Measurements from ENCODE around the gene NIPSNAP3A. TPM values are rescaled to one million over a fixed set of nuclear protein-coding genes. Genes with fewer than 3 reads are reported as not detected.

The NIPSNAP3A gene
- total and polyA plus RNA-seq, 9 donors: 47.5 to 63.2 (median 55.8) TPM

DNA sequence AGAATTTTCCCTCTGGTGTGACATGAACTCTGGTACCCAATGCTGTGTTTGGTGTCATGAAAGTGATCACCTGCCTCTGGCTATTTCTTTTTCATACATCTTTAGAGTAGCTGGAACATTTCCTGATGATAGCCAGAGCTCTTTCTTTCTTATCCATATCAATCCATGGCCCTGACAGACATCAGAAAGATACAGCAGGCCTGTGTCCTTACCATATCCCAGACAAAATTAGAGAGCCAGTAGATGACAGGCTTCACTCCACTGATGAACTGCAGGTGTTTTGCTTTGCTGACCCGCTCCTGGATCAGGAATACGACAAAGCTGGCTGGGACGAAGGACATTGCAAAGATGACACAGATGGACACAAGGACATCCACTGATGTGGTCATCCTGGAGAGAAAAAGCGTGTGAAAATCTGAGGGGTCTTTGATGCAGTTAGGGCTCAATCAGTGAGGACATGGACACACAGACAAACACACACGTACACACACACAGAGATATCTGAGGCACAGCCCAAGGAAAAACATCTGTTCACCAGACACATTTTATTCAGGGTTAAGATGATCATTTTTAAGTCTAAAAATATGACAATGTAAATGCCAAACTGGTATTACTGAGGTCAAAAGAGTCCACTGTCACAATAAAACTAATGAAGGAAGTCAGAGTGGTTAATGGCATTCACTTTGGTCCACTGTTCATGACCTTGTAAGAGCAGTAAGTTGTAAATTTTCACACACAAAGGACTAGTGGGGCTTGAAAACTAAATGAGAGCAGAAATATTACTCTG, 50.9 kb downstream of the NIPSNAP3A start:
- Histone ChIP-seq H3K36me3 (ENCODE audit: control insufficient read depth, insufficient read depth, low read length) (peaks cover 31% of the 10 kb centered on the region), H3K4me3 (ENCODE audit: low read length) (no peak overlapping the region), H3K4me1 (ENCODE audit: control insufficient read depth, insufficient read depth, low read length) (no peaks in the 10 kb centered on the region), H3K27ac (ENCODE audit: low read length) (no peak overlapping the region), H3K9me3 (replicated peaks; ENCODE audit: control insufficient read depth, low read depth, low read length) (no peaks in the 10 kb centered on the region), H3K27me3 (ENCODE audit: control insufficient read depth, insufficient read depth, low read length) (no peaks in the 10 kb centered on the region)
- no peak for DNase-seq
- 54% methylated on average over 3 of the region's 5 CpGs for WGBS (ENCODE audit: insufficient coverage)

DNA sequence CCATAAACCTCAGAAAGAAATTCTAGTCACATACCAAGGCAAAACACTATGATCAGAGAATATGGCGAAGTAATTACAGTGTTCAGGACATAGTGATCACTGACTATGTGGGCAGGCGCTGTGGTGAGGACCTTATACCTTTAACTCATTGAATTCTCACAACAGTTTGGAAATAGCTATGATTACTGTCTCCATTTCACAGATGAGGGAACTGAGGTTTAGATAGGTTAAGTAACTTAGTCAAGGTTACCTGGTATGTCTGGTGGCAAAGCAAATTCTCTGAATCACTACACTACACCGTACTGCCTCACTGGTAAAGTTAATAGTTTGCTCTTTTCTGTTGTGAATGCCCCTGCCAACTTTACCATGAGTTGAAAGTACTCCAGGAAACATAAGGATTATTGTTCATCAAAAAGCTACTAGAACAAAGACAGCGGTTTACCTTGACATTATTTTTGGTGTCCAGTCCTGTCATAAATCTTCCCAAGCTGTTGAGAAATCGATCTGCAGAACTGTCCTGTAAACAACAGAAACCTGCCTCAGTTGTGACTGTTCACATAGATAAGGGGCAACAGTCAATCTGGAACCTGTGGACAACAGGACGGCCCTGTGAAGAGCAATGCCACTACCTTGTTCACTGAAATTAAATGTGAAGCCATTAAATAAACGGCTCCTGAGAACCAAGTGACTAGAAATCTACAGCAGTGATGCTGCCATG, 52.7 kb downstream of the NIPSNAP3A start:
- Histone ChIP-seq H3K27ac (ENCODE audit: low read length) (no peak overlapping the region), H3K4me3 (ENCODE audit: low read length) (no peak overlapping the region), H3K4me1 (ENCODE audit: control insufficient read depth, insufficient read depth, low read length) (no peaks in the 10 kb centered on the region), H3K36me3 (ENCODE audit: control insufficient read depth, insufficient read depth, low read length) (peaks cover 24% of the 10 kb centered on the region), H3K9me3 (replicated peaks; ENCODE audit: control insufficient read depth, low read depth, low read length) (no peaks in the 10 kb centered on the region), H3K27me3 (ENCODE audit: control insufficient read depth, insufficient read depth, low read length) (no peaks in the 10 kb centered on the region)
- WGBS (ENCODE audit: insufficient coverage): 89% methylated on average over 4 of the region's 7 CpGs
- DNase-seq: no peak

DNA sequence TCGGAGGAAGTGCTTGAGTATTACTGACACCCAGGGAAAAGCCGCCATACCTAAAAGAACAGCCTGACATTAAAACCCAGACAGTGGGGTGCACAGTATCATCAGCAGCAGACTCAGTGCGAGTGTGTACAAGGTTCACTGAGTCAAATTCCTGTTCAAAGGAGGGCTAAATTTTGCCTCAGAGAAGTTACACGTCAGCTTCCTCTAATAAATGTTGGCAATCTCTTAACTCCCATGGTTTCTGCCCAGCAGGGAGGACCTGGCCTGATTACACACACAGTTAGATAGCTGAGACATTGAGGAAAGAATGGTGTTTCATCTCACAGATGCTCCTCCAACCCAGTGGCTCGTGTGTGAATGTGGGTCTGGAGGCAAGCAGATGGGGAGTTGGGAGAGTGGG, 54.6 kb downstream of the NIPSNAP3A start:
- WGBS (ENCODE audit: insufficient coverage): 89% methylated on average over 4 of the region's 5 CpGs
- Histone ChIP-seq H3K9me3 (replicated peaks; ENCODE audit: control insufficient read depth, low read depth, low read length) (no peaks in the 10 kb centered on the region), H3K4me1 (ENCODE audit: control insufficient read depth, insufficient read depth, low read length) (no peaks in the 10 kb centered on the region), H3K27me3 (ENCODE audit: control insufficient read depth, insufficient read depth, low read length) (no peaks in the 10 kb centered on the region), H3K4me3 (ENCODE audit: low read length) (no peak overlapping the region), H3K27ac (ENCODE audit: low read length) (no peak overlapping the region), H3K36me3 (ENCODE audit: control insufficient read depth, insufficient read depth, low read length) (peaks cover 24% of the 10 kb centered on the region)
- DNase-seq: no peak

DNA sequence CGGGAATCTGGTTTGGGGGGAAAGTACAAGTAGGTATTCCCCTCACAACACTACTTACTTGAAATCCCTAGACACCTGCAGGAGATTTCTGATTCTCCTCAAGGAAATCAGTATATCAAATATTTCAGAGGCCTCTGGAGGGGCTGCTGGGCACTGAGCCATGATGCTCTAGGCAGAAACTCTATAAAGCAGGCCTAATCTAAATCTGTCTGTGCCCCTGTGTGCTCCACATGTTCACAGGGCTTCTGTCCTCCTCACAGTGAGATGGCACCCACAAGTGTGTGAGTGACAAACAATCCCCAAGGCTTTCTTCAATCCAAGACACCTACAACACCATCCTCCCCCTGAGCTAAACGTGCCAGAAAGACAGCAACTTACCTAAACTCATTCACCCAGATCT, 55.4 kb downstream of the NIPSNAP3A start:
- H3K9me3 ChIP-seq (replicated peaks; ENCODE audit: control insufficient read depth, low read depth, low read length): no peaks in the 10 kb centered on the region
- DNase-seq: no peak
- WGBS (ENCODE audit: insufficient coverage): 57% methylated on average over 1 of the region's 2 CpGs
- no peaks in the 10 kb centered on the region for H3K27me3 ChIP-seq (ENCODE audit: control insufficient read depth, insufficient read depth, low read length)
- H3K4me1 ChIP-seq (ENCODE audit: control insufficient read depth, insufficient read depth, low read length): no peaks in the 10 kb centered on the region
- no peak overlapping the region for H3K27ac ChIP-seq (ENCODE audit: low read length)
- H3K36me3 ChIP-seq (ENCODE audit: control insufficient read depth, insufficient read depth, low read length): peaks cover 24% of the 10 kb centered on the region
- H3K4me3 ChIP-seq (ENCODE audit: low read length): no peak overlapping the region

DNA sequence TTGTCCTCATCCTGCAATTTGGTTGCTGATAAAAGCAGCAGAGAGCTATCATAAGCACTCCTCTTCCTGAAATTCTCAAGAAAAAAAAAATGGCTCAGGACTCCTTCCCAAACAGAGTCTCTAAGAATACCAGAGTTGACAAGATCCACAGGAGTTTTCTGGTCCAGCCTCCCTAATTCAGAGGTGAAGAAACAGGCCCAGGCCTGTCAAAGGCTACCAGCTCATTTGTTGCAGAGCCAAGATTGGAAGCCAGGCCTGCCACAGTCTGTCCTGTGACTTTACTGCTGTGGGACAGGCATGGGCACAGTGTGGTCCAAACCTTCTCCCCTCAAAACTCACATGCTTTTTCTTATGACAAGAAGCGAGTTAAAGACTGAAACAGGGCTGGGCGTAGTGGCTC, 58.0 kb downstream of the NIPSNAP3A start:
- WGBS (ENCODE audit: insufficient coverage): 93% methylated on average over 2 of the region's 2 CpGs
- no peak for DNase-seq
- H3K9me3 ChIP-seq (replicated peaks; ENCODE audit: control insufficient read depth, low read depth, low read length): no peaks in the 10 kb centered on the region
- H3K27me3 ChIP-seq (ENCODE audit: control insufficient read depth, insufficient read depth, low read length): no peaks in the 10 kb centered on the region
- H3K4me1 ChIP-seq (ENCODE audit: control insufficient read depth, insufficient read depth, low read length): no peaks in the 10 kb centered on the region
- peaks cover 18% of the 10 kb centered on the region for H3K36me3 ChIP-seq (ENCODE audit: control insufficient read depth, insufficient read depth, low read length)
- no peak overlapping the region for H3K4me3 ChIP-seq (ENCODE audit: low read length)
- H3K27ac ChIP-seq (ENCODE audit: low read length): no peak overlapping the region

DNA sequence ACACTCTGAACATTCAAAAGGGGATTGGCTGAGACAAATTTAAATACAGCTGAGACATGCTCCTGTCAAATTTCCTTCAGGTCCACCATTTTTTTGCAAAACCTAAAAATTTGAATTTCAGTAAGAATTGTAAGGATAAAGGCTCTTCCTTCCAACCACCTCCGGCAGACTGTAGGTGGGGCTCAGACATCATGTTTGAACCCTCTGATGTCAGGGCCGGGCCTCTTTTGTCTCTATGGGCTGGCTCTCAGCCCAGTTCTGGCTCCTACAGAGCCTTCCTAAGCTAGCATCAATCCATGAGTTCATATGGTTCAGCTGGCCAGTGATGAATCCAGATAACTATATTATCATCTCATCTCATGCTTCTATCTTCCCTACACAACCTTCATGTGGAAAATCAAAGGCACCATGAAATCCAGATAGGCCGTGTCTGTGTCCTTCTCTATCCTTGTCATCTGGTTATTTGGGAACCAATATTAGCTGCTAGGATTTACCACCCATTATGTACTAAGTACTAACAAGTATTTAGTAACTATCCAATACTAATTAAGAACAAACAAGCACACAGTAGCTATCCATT, 60.6 kb downstream of the NIPSNAP3A start:
- DNase-seq: peak; percentile 81
- Histone ChIP-seq H3K4me1 (ENCODE audit: control insufficient read depth, insufficient read depth, low read length) (no peaks in the 10 kb centered on the region), H3K4me3 (ENCODE audit: low read length) (no peak overlapping the region), H3K27me3 (ENCODE audit: control insufficient read depth, insufficient read depth, low read length) (no peaks in the 10 kb centered on the region), H3K9me3 (replicated peaks; ENCODE audit: control insufficient read depth, low read depth, low read length) (no peaks in the 10 kb centered on the region), H3K36me3 (ENCODE audit: control insufficient read depth, insufficient read depth, low read length) (peaks cover 17% of the 10 kb centered on the region), H3K27ac (ENCODE audit: low read length) (no peak overlapping the region)
- 0% methylated on average over 1 of the region's 3 CpGs for WGBS (ENCODE audit: insufficient coverage)

Other genes with a start within 250 kb of the NIPSNAP3A start
- not detected for gene OR13F1, start 243.4 kb upstream of the NIPSNAP3A start, total RNA-seq
- not detected for gene OR13F1, start 243.4 kb upstream of the NIPSNAP3A start, polyA plus RNA-seq (ENCODE audit: insufficient read depth in 1 of 8, insufficient read length in 8 of 8, low replicate concordance in 1 of 8)
- not detected for gene OR13C4, start 220.5 kb upstream of the NIPSNAP3A start, total RNA-seq
- not detected for gene OR13C4, start 220.5 kb upstream of the NIPSNAP3A start, polyA plus RNA-seq (ENCODE audit: insufficient read depth in 1 of 8, insufficient read length in 8 of 8, low replicate concordance in 1 of 8)
- gene OR13C3, start 210.8 kb upstream of the NIPSNAP3A start, total RNA-seq: not detected
- gene OR13C3, start 210.8 kb upstream of the NIPSNAP3A start, polyA plus RNA-seq (ENCODE audit: insufficient read depth in 1 of 8, insufficient read length in 8 of 8, low replicate concordance in 1 of 8): not detected
- not detected for gene OR13C8, start 178.5 kb upstream of the NIPSNAP3A start, total RNA-seq
- not detected for gene OR13C8, start 178.5 kb upstream of the NIPSNAP3A start, polyA plus RNA-seq (ENCODE audit: insufficient read depth in 1 of 8, insufficient read length in 8 of 8, low replicate concordance in 1 of 8)
- gene OR13C5, start 148.3 kb upstream of the NIPSNAP3A start, total RNA-seq: not detected
- not detected for gene OR13C5, start 148.3 kb upstream of the NIPSNAP3A start, polyA plus RNA-seq (ENCODE audit: insufficient read depth in 1 of 8, insufficient read length in 8 of 8, low replicate concordance in 1 of 8)
- 0.13 TPM for gene OR13C2, start 142.1 kb upstream of the NIPSNAP3A start, total RNA-seq
- not detected for gene OR13C2, start 142.1 kb upstream of the NIPSNAP3A start, polyA plus RNA-seq (ENCODE audit: insufficient read depth in 1 of 8, insufficient read length in 8 of 8, low replicate concordance in 1 of 8)
- gene OR13C9, start 129.5 kb upstream of the NIPSNAP3A start, total RNA-seq: 0.09 TPM
- gene OR13C9, start 129.5 kb upstream of the NIPSNAP3A start, polyA plus RNA-seq (ENCODE audit: insufficient read depth in 1 of 8, insufficient read length in 8 of 8, low replicate concordance in 1 of 8): not detected
- gene OR13D1, start 53.2 kb upstream of the NIPSNAP3A start, total RNA-seq: not detected
- gene OR13D1, start 53.2 kb upstream of the NIPSNAP3A start, polyA plus RNA-seq (ENCODE audit: insufficient read depth in 1 of 8, insufficient read length in 8 of 8, low replicate concordance in 1 of 8): under 1 TPM in 1 of 8 donors, not detected in 7; 0.18 TPM
- gene NIPSNAP3B, start 16.4 kb downstream of the NIPSNAP3A start, total RNA-seq: 15.3 TPM
- gene NIPSNAP3B, start 16.4 kb downstream of the NIPSNAP3A start, polyA plus RNA-seq (ENCODE audit: insufficient read depth in 1 of 8, insufficient read length in 8 of 8, low replicate concordance in 1 of 8): 10 to 100 TPM; 15.0 to 33.3 (median 20.3) TPM
- gene ABCA1, start 180.5 kb downstream of the NIPSNAP3A start, total RNA-seq: 12.1 TPM
- gene ABCA1, start 180.5 kb downstream of the NIPSNAP3A start, polyA plus RNA-seq (ENCODE audit: insufficient read depth in 1 of 8, insufficient read length in 8 of 8, low replicate concordance in 1 of 8): 1 to 10 TPM; 3.4 to 7.4 (median 5.2) TPM